ENCODE data around the gene HS6ST2.

DNA sequence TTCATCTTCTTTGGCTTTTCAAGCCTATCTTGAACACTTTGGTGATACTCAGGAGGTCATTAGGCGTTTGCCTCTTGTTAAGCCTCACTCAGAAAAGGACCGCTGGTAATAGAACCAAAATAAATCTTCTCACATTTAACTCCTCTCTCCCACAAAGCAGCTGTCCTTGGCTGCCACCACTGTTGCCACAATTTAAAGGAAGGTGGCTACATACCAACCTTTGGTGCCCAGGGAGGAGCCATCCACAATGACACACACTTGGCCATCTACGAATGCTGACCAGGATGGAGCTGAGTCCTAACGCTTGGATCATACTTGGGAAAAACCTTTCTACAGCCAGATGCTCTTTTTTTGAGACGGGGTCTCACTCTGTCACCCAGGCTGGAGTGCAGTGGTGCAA lies 210.2 kb downstream of the HS6ST2 start:
- TF ChIP-seq CTCF (IDR thresholded peaks at IDR 0.05) (no peak), TCF7L2 (IDR thresholded peaks at IDR 0.05; ENCODE audit: low read depth, low read length) (no peak), POLR2AphosphoS5 (IDR thresholded peaks at IDR 0.05; ENCODE audit: low read depth, low read length) (no peak)
- TF ChIP-seq, protein P1, sequence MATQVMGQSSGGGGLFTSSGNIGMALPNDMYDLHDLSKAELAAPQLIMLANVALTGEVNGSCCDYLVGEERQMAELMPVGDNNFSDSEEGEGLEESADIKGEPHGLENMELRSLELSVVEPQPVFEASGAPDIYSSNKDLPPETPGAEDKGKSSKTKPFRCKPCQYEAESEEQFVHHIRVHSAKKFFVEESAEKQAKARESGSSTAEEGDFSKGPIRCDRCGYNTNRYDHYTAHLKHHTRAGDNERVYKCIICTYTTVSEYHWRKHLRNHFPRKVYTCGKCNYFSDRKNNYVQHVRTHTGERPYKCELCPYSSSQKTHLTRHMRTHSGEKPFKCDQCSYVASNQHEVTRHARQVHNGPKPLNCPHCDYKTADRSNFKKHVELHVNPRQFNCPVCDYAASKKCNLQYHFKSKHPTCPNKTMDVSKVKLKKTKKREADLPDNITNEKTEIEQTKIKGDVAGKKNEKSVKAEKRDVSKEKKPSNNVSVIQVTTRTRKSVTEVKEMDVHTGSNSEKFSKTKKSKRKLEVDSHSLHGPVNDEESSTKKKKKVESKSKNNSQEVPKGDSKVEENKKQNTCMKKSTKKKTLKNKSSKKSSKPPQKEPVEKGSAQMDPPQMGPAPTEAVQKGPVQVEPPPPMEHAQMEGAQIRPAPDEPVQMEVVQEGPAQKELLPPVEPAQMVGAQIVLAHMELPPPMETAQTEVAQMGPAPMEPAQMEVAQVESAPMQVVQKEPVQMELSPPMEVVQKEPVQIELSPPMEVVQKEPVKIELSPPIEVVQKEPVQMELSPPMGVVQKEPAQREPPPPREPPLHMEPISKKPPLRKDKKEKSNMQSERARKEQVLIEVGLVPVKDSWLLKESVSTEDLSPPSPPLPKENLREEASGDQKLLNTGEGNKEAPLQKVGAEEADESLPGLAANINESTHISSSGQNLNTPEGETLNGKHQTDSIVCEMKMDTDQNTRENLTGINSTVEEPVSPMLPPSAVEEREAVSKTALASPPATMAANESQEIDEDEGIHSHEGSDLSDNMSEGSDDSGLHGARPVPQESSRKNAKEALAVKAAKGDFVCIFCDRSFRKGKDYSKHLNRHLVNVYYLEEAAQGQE (IDR thresholded peaks at IDR 0.05; ENCODE audit: insufficient read depth in 1 of 2, low read depth in 2 of 2, low read length in 1 of 2), result no peak
